HuH-7.5 (cell line): ENCODE data around the gene TNFRSF25.

Experiments
- DNase-seq: peaks from one replicate; pipeline ENCODE4 v3.0.0; 2011; ENCODE audit warnings: low spot score

The TNFRSF25 gene

GRCh38 chr1:6416295-6416656 is 49.7 kb downstream of the TNFRSF25 start:
- DNase-seq = no peak

- DNase-seq = no peak
These were observed 50.9 kb downstream of the TNFRSF25 start for GRCh38 chr1:6414881-6415626.

GRCh38 chr1:6414443-6414844 is 51.5 kb downstream of the TNFRSF25 start:
- peak; percentile 70 for DNase-seq

- peak; percentile 29 for DNase-seq
These were observed 53.1 kb downstream of the TNFRSF25 start for GRCh38 chr1:6412896-6413295.
